A549 (cell line): ENCODE results near the gene FAM131C. TPM values are rescaled to one million over a fixed set of nuclear protein-coding genes. Genes with fewer than 3 reads are reported as not detected.
A peak's percentile ranks its signal among the peaks of the same experiment; 100 is the strongest.

Experiments
- ATAC-seq, 2 experiments: fragments of 200-7000 bp in 1 of 2; fragments of >200 bp in 1 of 2; cut with Nextera tagmentation in 1 of 2; cut with Tn5 transposase in 1 of 2; 3 replicates each; pipeline versions ENCODE4 v1.8.0 to v1.9.1; 2018 to 2020; ENCODE audit warnings: mild to moderate bottlenecking in 1 of 2, moderate library complexity in 1 of 2
- CTCF ChIA-PET: fragments of 300-600 bp; sonication (Branson Sonifier 250); formaldehyde crosslinking; extraction: SDS; loops from one replicate; lab custom pipeline; 2021; ENCODE audit warnings: antibody characterized with exemption, inconsistent platforms; lab: Yijun Ruan, JAX
- POLR2A ChIA-PET: fragments of 350-600 bp; formaldehyde crosslinking; extraction: SDS; loops from one replicate; lab custom pipeline; 2021; ENCODE audit warnings: antibody characterized with exemption, inconsistent platforms; lab: Yijun Ruan, JAX
- DNase-seq, 2 experiments: peaks; one replicate each; pipeline versions ENCODE4 v3.0.0 to v3.0.0-alpha.2; 2011 to 2016; ENCODE audit warnings: low read depth in 1 of 2, low spot score in 1 of 2
- FAIRE-seq: peaks from 2 replicates; lab custom pipeline; 2011; peaks lifted over from hg19 to GRCh38; lab: Jason Lieb, UNC
- H3K27ac ChIP-seq, 2 experiments: fragments of >200 bp; sonication (Bioruptor Twin); formaldehyde crosslinking; 3 replicates each; pipeline ENCODE4 v1.5.1; 2016 to 2017
- H3K4me1 ChIP-seq: fragments of >200 bp; sonication (Bioruptor Twin); formaldehyde crosslinking; 3 replicates; pipeline ENCODE4 v1.6.1; 2016
- H3K4me2 ChIP-seq: fragments of >200 bp; sonication (Bioruptor Twin); formaldehyde crosslinking; 3 replicates; pipeline ENCODE4 v1.6.1; 2016
- H3K4me3 ChIP-seq: fragments of >200 bp; sonication (Bioruptor Twin); formaldehyde crosslinking; 3 replicates; pipeline ENCODE4 v1.5.1; 2016
- H3K9me3 ChIP-seq: fragments of >200 bp; sonication (Bioruptor Twin); formaldehyde crosslinking; 3 replicates; pipeline ENCODE4 v1.6.1; 2016
- CEBPB ChIP-seq, 2 experiments: fragments of >200 bp in 1 of 2; sonication (Bioruptor Twin) in 1 of 2; formaldehyde crosslinking in 1 of 2; IDR thresholded peaks; 2 replicates each; pipeline ENCODE4 v1.6.1; 2012 to 2016
- ESRRA ChIP-seq: fragments of 150-350 bp; IDR thresholded peaks from 2 replicates; pipeline ENCODE4 v1.6.1; 2014; ENCODE audit warnings: mild to moderate bottlenecking, low read length, borderline replicate concordance
- FOSB ChIP-seq: fragments of 250-450 bp; sonication (Bioruptor Pico); IDR thresholded peaks from 2 replicates; pipeline ENCODE4 v1.5.0; 2020; ENCODE audit warnings: mild to moderate bottlenecking, moderate library complexity
- FOXS1 ChIP-seq: fragments of 250-450 bp; sonication (Bioruptor Pico); IDR thresholded peaks from 2 replicates; pipeline ENCODE4 v1.5.0; 2020; ENCODE audit warnings: mild to moderate bottlenecking, moderate library complexity
- HMGXB4 ChIP-seq: fragments of 250-450 bp; sonication (Bioruptor Pico); IDR thresholded peaks from 2 replicates; pipeline ENCODE4 v1.5.0; 2021; ENCODE audit warnings: mild to moderate bottlenecking, moderate library complexity, borderline replicate concordance
- HOXB13 ChIP-seq: fragments of 250-450 bp; sonication (Bioruptor Pico); IDR thresholded peaks from 2 replicates; pipeline ENCODE4 v1.5.0; 2020; ENCODE audit warnings: low read depth, mild to moderate bottlenecking, moderate library complexity
- HOXB5 ChIP-seq: fragments of 250-450 bp; sonication (Bioruptor Pico); IDR thresholded peaks from 2 replicates; pipeline ENCODE4 v1.5.0; 2020; ENCODE audit warnings: mild to moderate bottlenecking, moderate library complexity
- JUNB ChIP-seq: fragments of >200 bp; sonication (Bioruptor Twin); formaldehyde crosslinking; IDR thresholded peaks from 2 replicates; pipeline ENCODE4 v1.6.1; 2016
- MAFK ChIP-seq: fragments of 450-650 bp; IDR thresholded peaks from 2 replicates; pipeline ENCODE4 v1.6.1; 2014; ENCODE audit not compliant: partially characterized antibody
- NPAS2 ChIP-seq: fragments of 250-450 bp; sonication (Bioruptor Pico); IDR thresholded peaks from 2 replicates; pipeline ENCODE4 v1.8.0; 2022; ENCODE audit warnings: mild to moderate bottlenecking, moderate library complexity, borderline replicate concordance
- RAD21 ChIP-seq, 2 experiments: fragments of >200 bp in 1 of 2; sonication (Bioruptor Twin) in 1 of 2; formaldehyde crosslinking in 1 of 2; IDR thresholded peaks in 1 of 2; conservative IDR thresholded peaks in 1 of 2; 2 replicates in 1 of 2; 3 replicates in 1 of 2; pipeline ENCODE4 v1.6.1; 2012 to 2018; ENCODE audit warnings: inconsistent platforms in 1 of 2
- RFX5 ChIP-seq: fragments of 450-650 bp; IDR thresholded peaks from 2 replicates; pipeline ENCODE4 v1.7.1; 2014; ENCODE audit warnings: antibody characterized with exemption, mild to moderate bottlenecking, moderate library complexity
- SMC3 ChIP-seq: fragments of >200 bp; sonication (Bioruptor Twin); formaldehyde crosslinking; IDR thresholded peaks from 3 replicates; pipeline ENCODE4 v1.6.1; 2018; ENCODE audit warnings: inconsistent platforms
- TFCP2L1 ChIP-seq: fragments of 250-450 bp; sonication (Bioruptor Pico); IDR thresholded peaks from 2 replicates; pipeline ENCODE4 v1.5.0; 2021; ENCODE audit warnings: mild to moderate bottlenecking
- USF2 ChIP-seq: fragments of 450-650 bp; IDR thresholded peaks from 2 replicates; pipeline ENCODE4 v1.6.1; 2014; ENCODE audit warnings: antibody characterized with exemption
- ZC3H11A ChIP-seq: fragments of 450-650 bp; IDR thresholded peaks from 2 replicates; pipeline ENCODE4 v1.6.1; 2014; ENCODE audit warnings: antibody characterized with exemption, mild to moderate bottlenecking
- ZFP36 ChIP-seq: fragments of 450-650 bp; IDR thresholded peaks from 2 replicates; pipeline ENCODE4 v1.6.1; 2014; ENCODE audit warnings: borderline replicate concordance; ENCODE audit not compliant: partially characterized antibody
- ZNF302 ChIP-seq: fragments of 250-450 bp; sonication (Bioruptor Pico); IDR thresholded peaks from 2 replicates; pipeline ENCODE4 v1.9.0; 2021; ENCODE audit warnings: inconsistent platforms, mild to moderate bottlenecking, moderate library complexity
- WGBS: methylation state at CpG from one replicate; pipeline ENCODE4 v1.1.6; 2017; ENCODE audit errors: missing lambda C conversion rate; 5-methylcytosine and 5-hydroxymethylcytosine counted together
- polyA plus RNA-seq, 4 experiments: library from polyadenylated mRNA; depleted of rRNA in 3 of 4; stranded (reverse); fragments of >200 nt; fragmentation: RNase III in 1 of 4; extraction: RNeasy Plus Mini Kit Qiagen cat#74134 plus additional on column Dnase treatment in 1 of 4; gene quantifications; 2 replicates in 3 of 4; 3 replicates in 1 of 4; pipeline ENCODE4 v1.2.3, GENCODE V29; 2011 to 2017
- TF ChIP-seq, protein P1 (sequence below): fragments of 250-450 bp; sonication (Bioruptor Pico); IDR thresholded peaks from 2 replicates; pipeline ENCODE4 v1.5.0; 2020; ENCODE audit warnings: low read depth, mild to moderate bottlenecking, moderate library complexity
- TF ChIP-seq, protein P2 (sequence below): fragments of >200 bp; sonication (Bioruptor Twin); formaldehyde crosslinking; IDR thresholded peaks from 2 replicates; pipeline ENCODE4 v1.6.1; 2016

Gene FAM131C
- polyA plus RNA-seq, 2 of the 4 experiments (the other 2 are of a cell fraction) = 2.3 to 6.7 TPM

GRCh38 chr1:16019644-16020277 is 53.7 kb downstream of the FAM131C start:
- Histone ChIP-seq H3K4me2 (no peak overlapping the region), H3K4me3 (no peak overlapping the region), H3K9me3 (no peaks in the 10 kb centered on the region), H3K4me1 (peaks cover 6% of the 10 kb centered on the region; the same call in 2 of the 3 replicates), H3K27ac (no peak overlapping the region)
- ChIA-PET POLR2A (no interaction called here), CTCF (interaction anchor here (0.6 to 2.4 kb wide), 5 partner anchors 10 to 439 kb away, joined by 3 to 12 read pairs (median 5); partner anchors contain the start of gene FAM131C)
- DNase-seq (no peak), ATAC-seq (no peak), FAIRE-seq (no peak)
- 79% methylated on average over 4 of the region's 9 CpGs for whole genome bisulfite sequencing
- TF ChIP-seq HOXB5 (CRISPR knock-in tag) (no peak), FOXS1 (CRISPR knock-in tag) (no peak), USF2 (no peak), HOXB13 (CRISPR knock-in tag) (no peak)
- TF ChIP-seq, protein P1, sequence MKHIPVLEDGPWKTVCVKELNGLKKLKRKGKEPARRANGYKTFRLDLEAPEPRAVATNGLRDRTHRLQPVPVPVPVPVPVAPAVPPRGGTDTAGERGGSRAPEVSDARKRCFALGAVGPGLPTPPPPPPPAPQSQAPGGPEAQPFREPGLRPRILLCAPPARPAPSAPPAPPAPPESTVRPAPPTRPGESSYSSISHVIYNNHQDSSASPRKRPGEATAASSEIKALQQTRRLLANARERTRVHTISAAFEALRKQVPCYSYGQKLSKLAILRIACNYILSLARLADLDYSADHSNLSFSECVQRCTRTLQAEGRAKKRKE (CRISPR knock-in tag) = no peak
- TF ChIP-seq, protein P2, sequence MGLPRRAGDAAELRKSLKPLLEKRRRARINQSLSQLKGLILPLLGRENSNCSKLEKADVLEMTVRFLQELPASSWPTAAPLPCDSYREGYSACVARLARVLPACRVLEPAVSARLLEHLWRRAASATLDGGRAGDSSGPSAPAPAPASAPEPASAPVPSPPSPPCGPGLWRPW = no peak

DNA sequence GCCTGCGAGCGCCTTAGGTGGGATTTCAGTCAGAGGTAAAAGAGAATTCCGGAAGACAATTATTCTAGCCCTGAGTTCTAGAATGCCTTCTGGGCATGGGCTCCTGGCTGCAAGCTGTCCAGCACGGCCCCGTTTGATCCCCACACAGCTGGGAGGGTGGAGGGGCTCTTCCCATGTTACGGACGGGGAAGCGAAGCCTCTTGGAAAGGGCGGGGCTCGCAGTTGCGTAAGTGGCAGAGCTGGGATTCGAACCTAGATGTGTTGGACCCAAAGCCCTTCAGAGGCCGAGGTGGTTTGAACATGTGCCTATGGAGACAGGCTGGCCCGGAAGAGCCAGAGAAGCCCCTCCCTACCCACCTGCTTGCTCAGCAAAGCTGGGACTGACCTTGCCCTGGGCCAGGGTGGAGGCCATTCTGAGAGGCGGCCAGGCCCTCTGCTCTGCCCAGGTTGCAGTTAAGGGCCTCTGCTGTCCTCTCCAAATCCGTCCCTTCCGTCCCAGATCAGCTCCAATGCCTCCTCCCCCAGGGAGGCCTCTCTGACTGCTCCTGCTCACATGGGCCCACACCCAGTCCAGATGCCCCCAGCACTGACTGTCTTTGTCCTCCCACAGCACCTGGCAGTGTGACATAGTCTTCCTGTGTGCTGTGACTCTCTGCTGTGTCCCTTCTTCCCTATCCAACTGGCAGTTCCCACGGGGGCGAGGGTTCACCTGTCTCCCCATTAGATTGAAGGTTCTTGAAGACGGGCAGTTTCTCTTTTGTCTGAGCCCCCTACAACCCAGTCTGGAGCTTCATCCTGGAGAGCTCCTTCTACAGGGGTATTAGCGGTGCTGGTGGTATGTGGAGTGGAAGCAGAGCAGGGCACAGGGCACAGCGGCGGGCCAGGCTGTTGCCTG is 54.5 kb downstream of the FAM131C start:
- no peak for TF ChIP-seq ZNF302 (CRISPR knock-in tag)
- no peak for TF ChIP-seq MAFK
- TF ChIP-seq HMGXB4 (CRISPR knock-in tag) = no peak
- TF ChIP-seq HOXB13 (CRISPR knock-in tag) = no peak
- TF ChIP-seq FOSB (CRISPR knock-in tag) = no peak
- TF ChIP-seq RFX5 = no peak
- no peak for TF ChIP-seq NPAS2 (CRISPR knock-in tag)
- TF ChIP-seq RAD21 (conservative IDR thresholded peaks at IDR 0.05 in 1 of 2, IDR thresholded peaks at IDR 0.05 in 1 of 2) = no peak
- no peak for TF ChIP-seq TFCP2L1 (CRISPR knock-in tag)
- TF ChIP-seq ESRRA = no peak
- no peak for TF ChIP-seq SMC3
- TF ChIP-seq ZFP36 = peak; percentile 59
- peak in 1 of 2 experiments; percentile 26; a peak in 1 of 4 replicates for TF ChIP-seq CEBPB (IDR thresholded peaks at IDR 0.05)
- no peak for TF ChIP-seq JUNB
- no peak for TF ChIP-seq ZC3H11A
- FAIRE-seq (no peak), DNase-seq (no peak), ATAC-seq (no peak)
- H3K4me3 ChIP-seq = no peak overlapping the region
- no peaks in the 10 kb centered on the region for H3K9me3 ChIP-seq
- H3K4me1 ChIP-seq = peaks cover 8% of the 10 kb centered on the region; the same call in 2 of the 3 replicates
- H3K4me2 ChIP-seq = no peak overlapping the region
- ChIA-PET CTCF (interaction anchor here (1.1 to 2.4 kb wide), 7 partner anchors 9 to 55 kb away, joined by 3 to 12 read pairs (median 5); partner anchors contain the start of gene FAM131C), POLR2A (no interaction called here)
- WGBS = 89% methylated on average over 13 of the region's 23 CpGs
- no peak overlapping the region for H3K27ac ChIP-seq
